ENCODE measurements around the gene MRTFA.

DNA sequence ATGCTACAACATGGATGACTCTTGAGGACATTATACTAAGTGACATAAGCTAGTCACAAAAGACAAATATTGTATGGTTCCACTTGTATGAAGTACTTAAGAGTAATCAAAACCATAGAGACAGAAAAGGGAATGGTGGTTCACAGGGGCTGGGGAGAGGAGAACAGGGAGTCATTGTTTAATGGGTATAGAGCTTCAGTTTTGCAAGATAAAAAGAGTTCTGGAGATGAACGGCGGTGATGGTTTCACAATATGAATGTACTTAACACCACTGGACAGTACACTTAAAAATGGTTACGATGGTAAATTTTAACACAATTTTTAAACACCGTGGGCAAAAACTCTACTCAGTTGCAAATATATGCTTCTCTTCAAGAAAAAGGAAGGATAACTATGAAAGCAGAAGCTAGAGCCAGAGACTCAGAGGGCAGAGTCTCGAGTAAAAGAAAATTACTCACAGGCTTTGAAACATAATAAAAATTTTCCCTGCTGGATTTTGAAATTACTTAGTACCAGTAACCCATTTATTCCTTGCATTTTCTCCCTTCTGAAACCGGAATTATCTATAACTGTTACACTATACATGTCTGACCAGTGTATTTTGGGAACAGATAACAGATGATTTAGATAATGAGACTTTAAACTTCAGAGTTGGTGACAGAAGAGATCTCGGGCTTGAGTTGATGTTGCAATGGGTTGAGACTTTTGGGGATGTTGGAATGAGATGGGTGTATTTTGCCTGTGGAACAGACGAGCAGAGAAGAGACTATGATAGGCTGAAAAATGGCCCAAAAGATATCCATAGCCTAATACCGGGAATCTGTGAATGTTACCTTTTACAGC, 15.0 kb downstream of the MRTFA start:
- no peak for TF ChIP-seq POLR2A (IDR thresholded peaks at IDR 0.05)
- TF ChIP-seq, protein P1, sequence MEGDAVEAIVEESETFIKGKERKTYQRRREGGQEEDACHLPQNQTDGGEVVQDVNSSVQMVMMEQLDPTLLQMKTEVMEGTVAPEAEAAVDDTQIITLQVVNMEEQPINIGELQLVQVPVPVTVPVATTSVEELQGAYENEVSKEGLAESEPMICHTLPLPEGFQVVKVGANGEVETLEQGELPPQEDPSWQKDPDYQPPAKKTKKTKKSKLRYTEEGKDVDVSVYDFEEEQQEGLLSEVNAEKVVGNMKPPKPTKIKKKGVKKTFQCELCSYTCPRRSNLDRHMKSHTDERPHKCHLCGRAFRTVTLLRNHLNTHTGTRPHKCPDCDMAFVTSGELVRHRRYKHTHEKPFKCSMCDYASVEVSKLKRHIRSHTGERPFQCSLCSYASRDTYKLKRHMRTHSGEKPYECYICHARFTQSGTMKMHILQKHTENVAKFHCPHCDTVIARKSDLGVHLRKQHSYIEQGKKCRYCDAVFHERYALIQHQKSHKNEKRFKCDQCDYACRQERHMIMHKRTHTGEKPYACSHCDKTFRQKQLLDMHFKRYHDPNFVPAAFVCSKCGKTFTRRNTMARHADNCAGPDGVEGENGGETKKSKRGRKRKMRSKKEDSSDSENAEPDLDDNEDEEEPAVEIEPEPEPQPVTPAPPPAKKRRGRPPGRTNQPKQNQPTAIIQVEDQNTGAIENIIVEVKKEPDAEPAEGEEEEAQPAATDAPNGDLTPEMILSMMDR (IDR thresholded peaks at IDR 0.05), result no peak

Data from lower leg skin (tissue), 3 donors.